Heart left ventricle (tissue), 13 donors: ENCODE data around the gene MBP.

Source experiments
- POLR2A ChIP-seq, 2 donors: fragments of 450-650 bp; IDR thresholded peaks; one replicate each; pipeline ENCODE4 v1.6.1; 2017; ENCODE audit warnings: antibody characterized with exemption in 2 of 2, mild to moderate bottlenecking in 2 of 2, moderate library complexity in 2 of 2
- TF ChIP-seq, protein P1 (sequence below), 12 donors: fragments of 200-600 bp; sonication (generic) in 4 of 12; IDR thresholded peaks; one replicate each; pipeline versions ENCODE4 v1.5.0 to v1.8.0; 2018 to 2022; ENCODE audit warnings: antibody characterized with exemption in 12 of 12, mild to moderate bottlenecking in 5 of 12
- donor health status: ischemic (EF 13 %, LVEDD 7.1; RV severe dilation, severe dysfunction).
- donor health status: DM: no; HTN: yes; CAD: no.
- donor health status: DM: no; HTN: no; CAD: no.
- donor health status: ischemic (EF 25% LVEDD 6.9; RV normal size, moderate dysfunction).
- donor health status: ischemic (EF 25% LVEDD 5.7; RV mildly dilated, moderate dysfunction).
- donor health status: ischemic (EF 35%, LVEDD 5.7; RV mildly dilated, moderate dysfunction).
- donor health status: nonischemic (EF 11% LVEDD 7.7; RV severe dilation, severe dysfunction).
- donor health status: DM: yes; HTN: yes; CAD: no.
- donor health status: PGD.
- donor health status: ischemic (EF 29% LVEDD 5.4; RV normal size, mild dysfunction).
- donor health status: nonischemic (EF 23%, LVEDD 6.1; RV moderate dilation, normal function).

DNA sequence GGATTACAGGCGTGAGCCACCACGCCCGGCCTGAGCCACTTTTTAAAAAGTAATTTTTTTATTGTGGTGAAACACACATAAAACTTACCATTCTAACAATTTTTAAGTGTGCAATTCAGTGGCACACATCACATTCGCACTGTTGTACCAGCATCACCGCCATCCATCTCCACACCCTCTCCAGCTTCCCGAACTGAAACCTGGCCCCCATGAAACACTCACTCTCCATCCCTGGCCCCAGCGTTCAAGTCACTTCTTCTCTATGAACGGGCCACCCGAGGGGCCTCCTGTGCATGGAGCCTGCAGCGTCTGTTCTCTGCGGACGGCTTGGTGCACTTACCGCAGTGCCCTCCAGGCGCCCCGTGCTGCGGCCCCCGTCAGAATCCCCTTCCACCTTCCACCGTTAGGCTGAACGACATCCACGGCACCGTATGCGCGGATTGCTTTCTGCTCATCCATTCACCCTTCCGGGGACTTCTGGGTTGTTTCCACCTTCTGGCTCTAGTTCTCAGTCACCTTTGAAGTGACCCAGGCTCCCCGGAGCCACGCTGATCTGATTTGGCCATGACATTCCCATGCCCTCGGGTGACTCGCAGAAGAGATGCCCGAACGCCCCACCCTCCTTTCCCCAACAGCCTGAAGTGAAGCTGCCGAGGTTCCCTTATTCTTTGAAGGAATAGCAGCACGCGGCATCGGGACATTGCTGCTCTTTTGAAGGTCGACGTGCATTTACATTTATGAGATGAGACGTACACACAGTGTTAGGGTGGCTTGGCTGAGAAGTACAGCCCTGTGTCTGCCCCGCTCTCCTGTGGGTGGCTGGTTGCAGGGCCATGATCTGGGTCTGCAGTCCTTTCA is 134.4 kb downstream of the MBP start:
- TF ChIP-seq POLR2A (IDR thresholded peaks at IDR 0.05), result no peak
- TF ChIP-seq, protein P1, sequence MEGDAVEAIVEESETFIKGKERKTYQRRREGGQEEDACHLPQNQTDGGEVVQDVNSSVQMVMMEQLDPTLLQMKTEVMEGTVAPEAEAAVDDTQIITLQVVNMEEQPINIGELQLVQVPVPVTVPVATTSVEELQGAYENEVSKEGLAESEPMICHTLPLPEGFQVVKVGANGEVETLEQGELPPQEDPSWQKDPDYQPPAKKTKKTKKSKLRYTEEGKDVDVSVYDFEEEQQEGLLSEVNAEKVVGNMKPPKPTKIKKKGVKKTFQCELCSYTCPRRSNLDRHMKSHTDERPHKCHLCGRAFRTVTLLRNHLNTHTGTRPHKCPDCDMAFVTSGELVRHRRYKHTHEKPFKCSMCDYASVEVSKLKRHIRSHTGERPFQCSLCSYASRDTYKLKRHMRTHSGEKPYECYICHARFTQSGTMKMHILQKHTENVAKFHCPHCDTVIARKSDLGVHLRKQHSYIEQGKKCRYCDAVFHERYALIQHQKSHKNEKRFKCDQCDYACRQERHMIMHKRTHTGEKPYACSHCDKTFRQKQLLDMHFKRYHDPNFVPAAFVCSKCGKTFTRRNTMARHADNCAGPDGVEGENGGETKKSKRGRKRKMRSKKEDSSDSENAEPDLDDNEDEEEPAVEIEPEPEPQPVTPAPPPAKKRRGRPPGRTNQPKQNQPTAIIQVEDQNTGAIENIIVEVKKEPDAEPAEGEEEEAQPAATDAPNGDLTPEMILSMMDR (IDR thresholded peaks at IDR 0.05), result no peak
